Karpas-422 (cell line): Measurements from ENCODE around the gene EHD4. TPM values are rescaled to one million over a fixed set of nuclear protein-coding genes. Genes with fewer than 3 reads are reported as not detected.

Experiments
- DNase-seq: peaks from one replicate; pipeline ENCODE4 v3.0.0-alpha.2; 2015
- H2AFZ ChIP-seq: fragments of 200-600 bp; sonication (generic); 2 replicates; pipeline ENCODE4 v1.6.1; 2014; ENCODE audit warnings: antibody characterized with exemption, low read length, mixed read lengths
- H3K27ac ChIP-seq: fragments of 200-600 bp; sonication (generic); 2 replicates; pipeline ENCODE4 v1.5.1; 2014; ENCODE audit warnings: mild to moderate bottlenecking, low read length, moderate library complexity
- H3K27me3 ChIP-seq: fragments of 200-600 bp; sonication (generic); 2 replicates; pipeline ENCODE4 v1.6.1; 2014; ENCODE audit warnings: low read length, mixed read lengths
- H3K36me3 ChIP-seq: fragments of 200-600 bp; sonication (generic); 2 replicates; pipeline ENCODE4 v1.6.1; 2014; ENCODE audit warnings: low read length, mixed read lengths; ENCODE audit not compliant: insufficient read depth
- H3K4me1 ChIP-seq: fragments of 200-600 bp; sonication (generic); 2 replicates; pipeline ENCODE4 v1.6.1; 2014; ENCODE audit warnings: mild to moderate bottlenecking, low read length, mixed read lengths
- H3K4me2 ChIP-seq: fragments of 200-600 bp; sonication (generic); 2 replicates; pipeline ENCODE4 v1.6.1; 2014; ENCODE audit warnings: low read length, low read depth, mild to moderate bottlenecking; ENCODE audit not compliant: poor library complexity, severe bottlenecking
- H3K4me3 ChIP-seq: fragments of 200-600 bp; sonication (generic); 2 replicates; pipeline ENCODE4 v1.5.1; 2014; ENCODE audit warnings: mild to moderate bottlenecking, antibody characterized with exemption, low read length, mixed read lengths
- H3K79me2 ChIP-seq: fragments of 200-600 bp; sonication (generic); 2 replicates; pipeline ENCODE4 v1.6.1; 2014; ENCODE audit warnings: mild to moderate bottlenecking, low read length, mixed read lengths
- H3K9ac ChIP-seq: fragments of 200-600 bp; sonication (generic); 2 replicates; pipeline ENCODE4 v1.6.0; 2014; ENCODE audit warnings: low read length
- H3K9me2 ChIP-seq: fragments of 200-600 bp; sonication (generic), shearing (Covaris generic); replicated peaks from 2 replicates; pipeline ENCODE4 v1.6.0; 2014; ENCODE audit warnings: mild to moderate bottlenecking, low read length, moderate library complexity; ENCODE audit not compliant: insufficient read depth
- H3K9me3 ChIP-seq: fragments of 300-700, 200-600 bp; sonication (generic); 2 replicates; pipeline ENCODE4 v1.6.1; 2014; ENCODE audit warnings: low read length, mixed read lengths
- H4K20me1 ChIP-seq: fragments of 200-600 bp; sonication (generic); 2 replicates; pipeline ENCODE4 v1.6.1; 2014; ENCODE audit warnings: mild to moderate bottlenecking, antibody characterized with exemption, low read length, low read depth; ENCODE audit not compliant: insufficient read depth
- total RNA-seq: library from RNA; depleted of rRNA; stranded (reverse); fragments of >200 nt; shearing (Covaris generic); gene quantifications from 2 replicates; pipeline ENCODE4 v1.2.3, GENCODE V29; 2014; ENCODE audit warnings: low replicate concordance

The EHD4 gene
- total RNA-seq, 1 experiment from 2014 or later = 19.9 TPM

GRCh38 chr15:41987246-41987924 is 15.0 kb upstream of the EHD4 start:
- H3K27me3 ChIP-seq = no peaks in the 10 kb centered on the region

GRCh38 chr15:41985236-41986160 is 13.1 kb upstream of the EHD4 start:
- Histone ChIP-seq H3K27me3 (no peaks in the 10 kb centered on the region), H4K20me1 (no peaks in the 10 kb centered on the region), H3K9me3 (no peaks in the 10 kb centered on the region), H3K27ac (no peak overlapping the region), H3K9me2 (no peaks in the 10 kb centered on the region), H3K36me3 (no peaks in the 10 kb centered on the region), H3K79me2 (no peaks in the 10 kb centered on the region), H3K4me3 (no peak overlapping the region), H3K4me1 (no peaks in the 10 kb centered on the region), H3K9ac (no peak overlapping the region), H2AFZ (no peak overlapping the region), H3K4me2 (no peak overlapping the region)
- no peak for DNase-seq

More at GRCh38 chr15:41987246-41987924, 15.0 kb upstream of the EHD4 start:
- Histone ChIP-seq H3K27ac (no peak overlapping the region), H3K36me3 (no peaks in the 10 kb centered on the region), H3K79me2 (no peaks in the 10 kb centered on the region), H3K4me2 (no peak overlapping the region), H3K9me2 (no peaks in the 10 kb centered on the region), H3K4me1 (no peaks in the 10 kb centered on the region), H2AFZ (no peak overlapping the region), H3K9ac (no peak overlapping the region), H4K20me1 (no peaks in the 10 kb centered on the region), H3K4me3 (no peak overlapping the region), H3K9me3 (no peaks in the 10 kb centered on the region)
- no peak for DNase-seq

- H3K4me2 ChIP-seq = no peak overlapping the region
- no peaks in the 10 kb centered on the region for H3K36me3 ChIP-seq
- no peaks in the 10 kb centered on the region for H3K79me2 ChIP-seq
- no peaks in the 10 kb centered on the region for H3K4me1 ChIP-seq
- no peaks in the 10 kb centered on the region for H3K9me3 ChIP-seq
- no peak overlapping the region for H2AFZ ChIP-seq
- no peak overlapping the region for H3K27ac ChIP-seq
- H3K4me3 ChIP-seq = no peak overlapping the region
- no peaks in the 10 kb centered on the region for H3K27me3 ChIP-seq
- H3K9ac ChIP-seq = no peak overlapping the region
- no peak for DNase-seq
- no peaks in the 10 kb centered on the region for H3K9me2 ChIP-seq
- H4K20me1 ChIP-seq = no peaks in the 10 kb centered on the region
Measured at GRCh38 chr15:41984622-41985021, 12.3 kb upstream of the EHD4 start.

GRCh38 chr15:41983621-41984571 is 11.5 kb upstream of the EHD4 start:
- no peak overlapping the region for H3K4me2 ChIP-seq
- no peak overlapping the region for H2AFZ ChIP-seq
- no peak overlapping the region for H3K9ac ChIP-seq
- no peaks in the 10 kb centered on the region for H3K27me3 ChIP-seq
- no peaks in the 10 kb centered on the region for H3K9me3 ChIP-seq
- H3K4me1 ChIP-seq = no peaks in the 10 kb centered on the region
- no peak for DNase-seq
- H3K9me2 ChIP-seq = no peaks in the 10 kb centered on the region
- no peaks in the 10 kb centered on the region for H3K36me3 ChIP-seq
- H3K4me3 ChIP-seq = no peak overlapping the region
- H4K20me1 ChIP-seq = no peaks in the 10 kb centered on the region
- H3K27ac ChIP-seq = no peak overlapping the region
- no peaks in the 10 kb centered on the region for H3K79me2 ChIP-seq

- H4K20me1 ChIP-seq = no peaks in the 10 kb centered on the region
- H3K79me2 ChIP-seq = no peaks in the 10 kb centered on the region
- H3K4me2 ChIP-seq = no peak overlapping the region
- H3K36me3 ChIP-seq = no peaks in the 10 kb centered on the region
- DNase-seq = no peak
- H3K27me3 ChIP-seq = no peaks in the 10 kb centered on the region
- no peak overlapping the region for H3K4me3 ChIP-seq
- H3K9me3 ChIP-seq = no peaks in the 10 kb centered on the region
- H3K9ac ChIP-seq = no peak overlapping the region
- no peaks in the 10 kb centered on the region for H3K4me1 ChIP-seq
- H2AFZ ChIP-seq = no peak overlapping the region
- no peak overlapping the region for H3K27ac ChIP-seq
- H3K9me2 ChIP-seq = no peaks in the 10 kb centered on the region
Measured at GRCh38 chr15:41983221-41983620, 10.9 kb upstream of the EHD4 start.

GRCh38 chr15:41982133-41982930 is 10.0 kb upstream of the EHD4 start:
- Histone ChIP-seq H3K36me3 (no peaks in the 10 kb centered on the region), H3K9ac (no peak overlapping the region), H2AFZ (no peak overlapping the region), H3K9me3 (no peaks in the 10 kb centered on the region), H4K20me1 (no peaks in the 10 kb centered on the region), H3K27ac (no peak overlapping the region), H3K9me2 (no peaks in the 10 kb centered on the region), H3K4me2 (no peak overlapping the region), H3K4me1 (no peaks in the 10 kb centered on the region), H3K79me2 (no peaks in the 10 kb centered on the region), H3K27me3 (no peaks in the 10 kb centered on the region), H3K4me3 (no peak overlapping the region)
- no peak for DNase-seq

- no peak overlapping the region for H2AFZ ChIP-seq
- no peak overlapping the region for H3K4me2 ChIP-seq
- H3K79me2 ChIP-seq = no peaks in the 10 kb centered on the region
Measured at GRCh38 chr15:41981371-41982132, 9.2 kb upstream of the EHD4 start.

More at GRCh38 chr15:41981371-41982132, 9.2 kb upstream of the EHD4 start:
- Histone ChIP-seq H3K9me3 (no peaks in the 10 kb centered on the region), H3K4me3 (no peak overlapping the region), H3K27ac (no peak overlapping the region), H3K9me2 (no peaks in the 10 kb centered on the region), H4K20me1 (no peaks in the 10 kb centered on the region), H3K36me3 (no peaks in the 10 kb centered on the region), H3K27me3 (no peaks in the 10 kb centered on the region), H3K9ac (no peak overlapping the region), H3K4me1 (peaks cover 7% of the 10 kb centered on the region)
- DNase-seq = no peak
